Stimulated activated CD4-positive, alpha-beta T cell treated with anti-CD3 and anti-CD28 coated beads, Interleukin-2, amount 100 ng/mL, for 24 hours (primary cell): Measurements from ENCODE around the gene STK38L.
"Not testable (repeated sequence)": the region's sequence is repeated elsewhere in the genome, so short reads cannot be mapped to it uniquely, and the experiment has no call there.

ENCODE experiments used
- DNase-seq, 2 donors: peaks; one replicate each; pipeline ENCODE4 v3.0.0-alpha.2; 2020

Gene STK38L

DNA sequence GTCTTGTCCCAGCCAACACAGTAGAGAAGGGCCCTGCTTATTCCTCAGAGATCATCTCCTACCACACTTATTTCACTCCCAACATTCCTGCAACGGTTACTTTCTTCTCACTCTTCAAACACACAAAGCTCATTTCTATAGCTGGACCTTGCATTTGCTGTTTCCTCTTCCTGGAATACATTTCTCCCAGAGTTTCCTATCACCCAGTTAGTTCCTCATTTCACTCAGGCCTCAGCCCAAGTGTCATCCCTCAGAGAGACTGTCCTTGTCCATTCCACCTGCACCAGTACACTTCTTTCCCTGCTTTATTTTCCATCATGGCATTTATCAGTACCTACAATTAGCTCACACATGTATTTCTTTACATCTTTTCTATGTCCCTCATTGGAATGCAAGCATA, 14.7 kb upstream of the STK38L start:
- DNase-seq, result no peak

DNA sequence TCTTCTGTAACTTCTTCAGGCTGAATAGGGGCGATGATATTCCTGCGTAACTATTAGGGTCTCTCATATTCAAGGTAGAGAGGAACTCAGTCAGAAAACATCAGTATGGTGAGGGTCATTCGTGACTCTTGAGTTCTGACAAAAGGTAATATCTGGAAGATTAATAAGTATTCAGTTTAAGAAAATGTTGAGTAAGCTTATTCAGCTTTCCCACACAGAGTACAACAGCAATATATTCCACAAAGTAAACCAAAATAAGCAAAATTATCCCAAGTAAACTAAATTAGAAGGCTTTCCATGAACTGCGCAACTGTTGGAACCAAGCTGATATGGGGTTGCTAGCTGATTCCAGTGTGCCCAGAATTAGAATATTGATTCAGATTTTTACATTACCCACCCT, 12.7 kb upstream of the STK38L start:
- not testable (repeated sequence) for DNase-seq

DNA sequence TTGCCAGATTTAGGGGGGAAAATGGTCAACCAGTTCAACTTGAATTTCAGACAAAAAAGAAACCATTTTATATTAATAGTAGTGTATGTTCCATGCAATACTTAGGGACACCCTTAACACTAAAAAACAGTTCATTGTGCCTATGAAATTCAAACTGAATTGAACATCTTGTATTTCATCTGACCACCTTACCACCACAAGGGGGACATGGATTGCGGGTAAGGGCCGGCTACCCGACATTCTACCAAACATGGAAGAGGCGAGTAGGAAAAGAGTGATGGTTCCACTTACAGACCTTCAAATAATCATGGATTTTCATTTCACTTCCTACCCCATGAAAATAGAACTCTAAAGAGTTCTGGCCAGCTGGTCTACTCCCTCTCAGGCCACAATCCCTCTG, 10.3 kb upstream of the STK38L start:
- DNase-seq, result no peak

DNA sequence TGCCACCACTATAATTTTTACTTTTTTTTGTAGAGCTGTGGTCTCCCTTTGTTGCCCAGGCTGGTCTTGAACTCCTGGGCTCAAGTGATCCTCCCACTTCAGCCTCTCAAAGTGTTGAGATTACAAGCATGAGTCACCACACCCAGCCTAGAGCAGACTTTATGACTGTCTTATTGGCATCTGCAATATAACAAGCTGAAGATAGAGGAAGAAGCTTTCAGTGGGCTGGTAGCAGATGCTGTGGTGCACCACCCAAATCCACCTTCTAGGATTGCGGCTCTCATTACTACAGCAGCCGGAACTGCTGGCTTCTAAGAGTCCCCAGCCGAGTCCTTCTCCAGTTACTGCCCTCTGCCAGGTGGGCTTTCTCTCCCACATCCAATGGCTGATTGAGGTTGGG, 7.6 kb upstream of the STK38L start:
- no peak for DNase-seq

DNA sequence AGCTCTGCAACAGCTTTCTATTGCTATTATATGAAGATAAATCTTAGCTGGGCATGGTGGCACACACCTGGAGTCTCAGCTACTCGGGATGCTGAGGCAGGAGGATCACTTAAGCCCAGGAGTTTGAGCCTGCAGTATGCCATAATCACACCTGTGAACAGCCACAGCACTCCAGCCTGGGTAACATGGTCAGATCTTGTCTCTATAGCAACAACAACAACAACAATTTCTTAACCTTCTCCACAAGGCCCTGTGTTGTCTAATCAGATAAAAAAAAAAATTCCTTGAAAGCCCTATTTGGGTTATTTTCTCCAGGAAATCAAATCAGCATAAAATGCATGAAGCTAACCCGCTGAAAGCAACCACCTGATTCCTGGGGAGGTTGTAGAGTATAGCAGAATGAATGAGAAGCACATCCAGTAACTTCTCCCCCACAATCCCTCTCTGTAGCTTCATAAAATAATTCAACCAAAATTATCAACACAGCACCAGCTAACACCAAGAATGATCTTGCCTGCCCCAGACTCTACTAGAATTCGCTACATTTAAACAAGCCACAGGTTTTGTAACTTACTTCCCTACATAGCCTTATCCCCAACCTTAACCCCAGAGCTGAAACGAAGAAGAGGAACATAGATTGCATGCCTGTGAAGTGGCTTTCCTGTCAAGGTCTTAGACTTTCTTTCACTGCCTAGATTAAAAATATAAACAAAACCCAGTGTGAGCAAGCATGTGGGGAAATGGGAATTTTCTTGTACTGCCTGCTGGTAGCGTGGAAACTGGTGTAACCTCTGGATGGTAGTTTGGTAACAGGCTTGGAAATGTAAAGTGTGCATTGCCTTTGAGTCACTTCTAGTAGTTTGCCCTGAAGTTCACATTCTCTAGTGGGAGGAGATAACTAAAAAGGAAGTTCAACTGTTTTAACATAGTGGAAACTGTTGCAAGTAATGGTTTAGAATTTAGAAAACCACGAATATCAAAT, 6.0 kb upstream of the STK38L start:
- DNase-seq, result no peak

DNA sequence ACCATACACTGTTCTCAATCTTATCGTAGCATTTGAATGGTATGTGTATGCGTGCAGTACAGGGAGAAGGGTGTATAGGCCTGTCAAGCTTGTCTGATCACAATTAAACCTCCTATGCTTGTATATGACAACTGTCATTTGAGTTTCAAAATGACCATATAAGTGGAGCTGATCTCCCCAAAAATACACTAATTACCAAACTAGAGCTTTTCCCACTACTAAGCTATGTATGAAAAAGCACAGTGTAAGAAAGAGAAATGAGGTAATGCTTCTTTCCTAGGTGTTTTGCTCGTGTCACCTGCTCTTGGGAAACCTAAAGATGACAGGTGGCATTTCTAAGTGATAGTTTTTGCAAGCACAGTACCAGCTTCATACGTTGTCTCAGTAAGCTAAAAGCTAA, 1.1 kb upstream of the STK38L start:
- no peak for DNase-seq

DNA sequence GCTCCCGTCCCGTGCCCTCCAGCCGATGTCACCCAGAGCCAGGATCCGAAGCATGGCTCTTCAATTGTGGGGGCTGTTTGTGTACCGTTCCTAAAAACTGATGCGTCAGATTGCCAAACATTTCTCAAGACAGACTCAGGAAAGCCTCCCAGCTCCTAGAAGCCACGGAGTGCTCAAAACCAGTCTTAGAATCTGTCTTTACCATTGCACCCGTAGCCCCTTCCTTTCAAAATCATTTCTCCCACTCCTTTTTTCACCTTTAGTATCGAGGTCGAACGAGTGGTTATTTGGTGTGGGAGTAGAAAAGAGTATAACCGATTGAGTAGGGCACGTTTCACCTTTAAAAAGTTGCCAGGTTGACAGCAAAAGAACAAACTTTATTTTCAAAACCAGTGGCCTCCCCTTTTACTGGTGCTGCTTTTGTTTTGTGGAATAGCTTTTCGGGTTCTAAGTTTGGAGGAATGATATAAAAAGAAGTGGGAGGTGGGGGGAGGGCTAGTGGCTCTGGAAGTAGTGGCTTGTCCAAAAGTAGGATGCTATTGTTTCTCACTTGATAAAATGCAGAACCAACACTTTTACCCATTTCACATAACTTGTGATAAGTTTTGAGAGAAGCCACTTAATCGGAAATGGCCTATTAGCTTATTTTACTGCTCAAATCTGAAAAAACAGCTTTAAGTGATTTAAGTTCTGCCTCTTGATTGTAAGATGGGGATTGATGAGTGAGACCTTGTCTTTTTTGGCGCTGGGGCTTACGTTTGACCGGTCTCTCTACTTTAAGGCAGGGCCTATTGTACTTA, 803 bp downstream of the STK38L start:
- no peak for DNase-seq

DNA sequence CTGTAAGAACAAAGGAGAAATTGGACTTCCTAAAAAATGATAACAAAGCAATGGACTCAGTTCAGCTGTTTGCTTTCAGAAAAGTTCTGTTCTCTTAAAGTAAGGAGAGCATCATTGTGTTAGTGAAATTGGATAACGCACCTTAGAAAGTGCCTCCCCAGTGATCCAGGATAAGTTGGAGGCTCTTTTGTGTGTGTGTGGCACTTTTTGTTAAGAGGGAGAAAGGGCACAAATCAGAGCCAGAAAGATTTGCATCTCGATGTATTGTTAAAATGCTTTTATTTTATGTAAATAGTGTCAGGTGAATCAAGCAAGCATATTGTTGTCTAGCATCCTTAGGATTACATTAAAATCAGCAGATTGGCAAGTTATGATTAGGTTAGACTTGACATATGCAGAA, 2.1 kb downstream of the STK38L start:
- no peak for DNase-seq

DNA sequence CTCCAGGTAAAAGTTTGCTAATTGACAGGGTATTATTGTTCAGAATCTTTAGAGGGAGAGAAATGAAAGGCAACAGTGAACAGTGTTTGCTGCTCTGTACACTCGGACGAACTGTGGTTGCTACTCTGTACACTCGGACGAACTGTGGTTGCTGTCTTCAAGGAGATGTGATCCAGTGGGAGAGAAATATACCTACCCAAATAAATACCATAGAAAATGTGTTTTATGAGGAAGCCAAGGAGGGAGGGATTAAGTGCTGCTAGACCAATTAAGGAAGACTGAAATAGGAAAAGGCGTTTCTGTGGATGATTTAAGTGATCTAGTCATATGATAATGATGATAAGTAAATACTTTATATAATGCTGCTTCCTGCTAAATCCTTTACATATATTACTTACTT, 2.7 kb downstream of the STK38L start:
- no peak for DNase-seq

DNA sequence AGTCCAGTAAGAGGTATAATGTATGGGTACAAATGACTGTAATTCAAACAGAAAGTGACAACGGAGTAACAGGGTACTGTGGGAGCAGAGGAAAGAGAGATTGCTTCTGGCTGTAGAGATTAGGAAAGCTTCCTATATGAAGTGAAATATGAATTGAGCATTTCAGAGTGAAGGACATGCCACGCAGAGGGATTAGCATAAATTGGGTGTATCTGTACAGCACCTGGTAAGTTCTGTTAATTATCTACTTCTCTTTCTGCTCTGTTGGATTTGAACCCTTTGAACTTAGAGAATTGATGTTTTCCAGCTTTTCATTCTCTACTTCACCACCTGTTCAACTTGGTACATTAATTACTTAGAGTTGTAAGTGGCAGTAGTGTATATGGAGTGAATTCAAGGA, 8.8 kb downstream of the STK38L start:
- DNase-seq, result no peak

DNA sequence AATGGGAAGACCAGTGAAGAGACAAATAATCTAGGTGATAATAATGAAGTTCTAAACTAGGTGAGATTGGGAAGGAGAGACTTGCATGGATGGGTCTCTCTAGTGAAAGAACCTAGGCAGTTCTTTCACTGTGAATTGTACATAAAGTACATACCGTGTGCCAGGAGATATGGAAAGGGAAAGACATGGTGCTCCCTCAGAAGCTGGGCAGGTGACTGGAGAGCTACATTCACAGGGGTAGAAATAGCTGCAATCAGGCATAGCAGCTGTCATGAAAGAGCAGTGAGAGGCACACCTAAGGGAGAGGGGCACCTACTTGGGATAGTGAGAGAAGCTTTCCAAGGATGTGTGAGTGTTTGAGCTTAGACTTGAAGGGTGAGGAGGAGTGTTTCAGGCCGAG, 9.3 kb downstream of the STK38L start:
- DNase-seq, result no peak

DNA sequence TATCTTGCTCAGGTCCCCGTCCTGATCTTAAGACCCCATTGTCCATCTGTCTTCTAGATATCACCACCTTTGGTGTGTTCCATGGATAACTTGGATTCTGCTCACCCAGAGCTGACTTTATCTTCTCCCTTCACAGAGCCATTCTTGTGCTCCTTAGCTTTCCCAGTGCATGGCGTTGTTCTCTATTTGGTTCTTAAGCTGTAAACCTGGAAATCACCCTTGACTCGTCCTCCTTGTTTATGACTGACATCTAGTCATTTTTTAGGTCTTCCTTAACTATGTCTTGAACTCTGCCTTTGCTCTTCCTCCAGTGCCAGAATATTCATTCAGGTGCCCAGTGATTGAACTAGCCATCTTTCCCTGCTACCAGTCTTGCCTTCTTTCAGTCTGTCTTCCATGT, 11.7 kb downstream of the STK38L start:
- no peak for DNase-seq

DNA sequence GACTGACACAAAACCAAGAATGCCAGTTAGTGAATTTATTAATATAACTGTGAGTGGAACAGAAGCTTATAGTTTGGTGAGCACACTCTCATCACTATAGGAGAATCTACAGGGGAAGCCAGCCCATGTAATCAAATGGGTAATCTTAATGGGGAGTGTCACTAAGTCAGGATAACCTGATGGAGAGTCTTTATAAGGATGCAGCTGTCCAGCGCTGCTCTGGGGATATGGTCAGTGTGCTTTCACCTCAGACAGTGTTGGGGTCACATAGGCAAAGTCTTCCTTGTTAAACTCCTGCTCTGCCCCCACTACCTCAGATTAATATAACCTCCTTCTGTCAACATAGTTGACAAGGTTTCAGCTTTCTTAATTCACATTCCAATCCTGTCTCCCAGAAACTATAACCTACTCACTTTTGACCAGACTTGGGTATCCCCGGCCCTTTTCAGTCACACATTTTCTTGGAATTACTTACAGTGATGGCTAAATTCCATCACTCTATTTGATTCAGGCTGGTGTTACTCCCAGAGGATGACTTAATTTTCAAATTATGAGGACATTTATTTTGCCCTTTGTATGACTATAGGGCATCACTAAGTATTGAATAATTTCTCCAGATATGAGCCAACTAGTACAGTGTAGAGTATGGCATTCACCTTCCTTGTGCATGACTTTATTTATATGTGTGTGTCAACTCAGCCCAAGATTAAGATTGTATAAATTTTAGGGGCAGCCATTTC, 13.2 kb downstream of the STK38L start:
- no peak for DNase-seq

DNA sequence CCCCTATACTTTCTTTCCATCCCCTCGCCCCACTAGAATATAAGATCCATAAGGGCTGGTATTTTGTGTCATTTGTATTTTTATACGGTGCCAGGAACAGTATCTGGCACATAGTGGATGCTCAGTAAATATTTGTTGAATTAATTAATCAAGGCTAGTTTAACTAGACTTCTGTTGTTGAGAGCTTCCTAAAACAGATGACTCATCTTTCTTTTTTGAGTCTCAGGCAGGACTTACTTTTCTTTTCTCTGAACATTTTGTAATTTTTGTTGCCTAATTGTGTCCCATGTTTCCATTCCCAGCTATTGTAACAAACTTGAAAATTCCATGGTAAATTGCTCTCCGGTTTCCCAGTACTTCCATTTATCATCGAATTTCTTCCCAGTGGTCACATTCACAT, 16.7 kb downstream of the STK38L start:
- no peak for DNase-seq

DNA sequence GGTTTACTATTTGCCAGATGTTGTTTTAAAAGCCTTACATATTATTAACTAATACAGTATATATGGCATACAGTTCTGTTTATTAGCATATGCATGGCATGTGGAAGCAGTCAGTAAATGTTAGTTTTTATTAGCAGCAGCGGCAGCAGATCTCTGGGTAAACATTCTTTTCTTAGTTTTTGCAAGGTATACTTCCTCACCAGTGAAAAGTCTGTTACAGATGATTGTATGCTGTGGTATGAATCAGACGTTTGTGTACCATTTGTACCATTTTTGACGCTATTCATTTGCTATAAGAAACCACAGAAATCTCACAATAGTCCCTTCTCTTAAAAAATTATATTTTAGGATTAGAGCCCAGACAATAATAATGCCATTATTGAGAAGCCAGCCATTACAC, 17.8 kb downstream of the STK38L start:
- no peak for DNase-seq

DNA sequence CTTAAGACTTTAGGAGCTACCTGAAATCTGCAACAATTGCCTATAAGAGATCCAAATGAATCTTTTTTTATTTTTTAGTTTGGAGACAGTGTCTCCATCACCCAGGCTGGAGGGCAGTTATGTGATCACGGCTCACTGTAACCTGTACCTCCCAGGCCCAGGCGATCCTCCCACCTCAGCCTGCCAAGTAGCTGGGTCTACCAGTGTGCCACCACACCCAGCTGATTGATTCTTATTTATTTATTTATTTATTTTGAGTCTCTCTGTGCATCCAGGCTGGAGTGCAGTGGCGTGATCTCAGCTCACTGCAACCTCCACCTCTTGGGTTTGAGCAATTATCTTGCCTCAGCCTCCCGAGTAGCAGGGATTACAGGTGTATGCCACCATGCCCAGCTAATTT, 26.1 kb downstream of the STK38L start:
- no peak for DNase-seq

DNA sequence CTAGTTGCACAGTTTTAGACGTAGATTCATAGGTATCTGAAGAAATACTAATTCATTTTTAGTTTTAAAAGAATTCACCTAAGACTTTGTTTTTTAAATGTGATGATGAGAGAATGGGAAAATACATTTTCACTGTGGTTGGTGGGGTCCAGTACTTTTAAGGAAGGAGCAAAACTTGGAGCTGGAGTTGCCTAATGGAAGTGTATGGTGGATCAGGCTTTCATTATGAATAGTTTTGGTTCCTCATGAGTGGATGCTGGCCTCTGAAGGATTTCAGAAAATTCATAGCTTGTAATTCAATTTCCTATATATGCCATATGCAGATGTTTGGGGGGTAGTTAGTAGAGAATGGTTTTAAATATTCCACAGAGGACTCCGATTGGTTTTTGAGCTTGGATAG, 27.1 kb downstream of the STK38L start:
- DNase-seq, result no peak

DNA sequence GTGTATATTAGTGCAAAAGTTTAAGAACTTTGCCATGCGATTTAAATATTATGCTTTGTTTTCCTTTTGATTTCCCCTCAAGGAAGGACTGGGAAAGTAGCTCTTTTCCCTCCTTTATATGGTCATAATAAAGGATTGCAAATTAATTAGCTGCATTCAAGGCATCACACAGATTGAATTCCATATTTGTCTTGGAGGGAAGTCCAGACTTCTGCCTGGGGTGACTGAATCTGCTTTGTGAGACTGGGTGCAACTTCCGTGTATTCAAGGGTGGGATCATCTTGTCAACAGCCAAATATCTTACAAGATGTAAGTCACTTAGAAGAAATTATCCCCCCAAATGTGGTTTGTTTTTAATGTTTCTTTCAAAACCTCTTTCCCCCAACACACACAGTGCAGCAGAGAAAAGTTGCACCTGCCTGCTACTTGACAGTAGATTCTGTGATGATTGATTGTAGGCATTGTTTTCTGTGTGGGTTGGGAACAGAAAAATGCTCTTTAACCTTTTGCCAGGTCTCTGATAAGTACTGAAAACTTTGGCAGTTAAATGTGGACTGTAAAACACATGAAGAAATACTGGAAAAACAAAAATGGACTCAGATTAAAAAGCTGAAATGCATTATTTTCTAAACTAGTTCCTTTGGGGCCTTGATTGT, 28.4 kb downstream of the STK38L start:
- no peak for DNase-seq

DNA sequence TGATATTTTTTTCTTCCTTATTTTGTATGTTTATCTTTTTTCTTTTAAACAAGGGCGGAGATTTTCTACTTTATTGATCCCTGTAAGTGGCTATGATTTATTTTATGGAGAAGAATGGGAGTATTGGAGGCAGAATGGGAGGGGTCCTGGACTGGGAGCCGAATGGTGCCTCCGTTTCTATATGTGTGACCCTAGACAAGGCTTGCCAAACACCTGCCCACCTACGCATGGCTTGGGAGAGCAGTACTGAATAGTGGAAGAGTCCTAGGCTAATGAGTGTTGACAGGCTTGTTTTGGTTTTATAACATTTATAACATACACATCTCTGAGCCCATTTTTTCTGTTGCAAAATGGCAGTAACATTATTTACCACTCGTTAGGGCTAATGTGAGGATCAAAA, 29.0 kb downstream of the STK38L start:
- no peak for DNase-seq

DNA sequence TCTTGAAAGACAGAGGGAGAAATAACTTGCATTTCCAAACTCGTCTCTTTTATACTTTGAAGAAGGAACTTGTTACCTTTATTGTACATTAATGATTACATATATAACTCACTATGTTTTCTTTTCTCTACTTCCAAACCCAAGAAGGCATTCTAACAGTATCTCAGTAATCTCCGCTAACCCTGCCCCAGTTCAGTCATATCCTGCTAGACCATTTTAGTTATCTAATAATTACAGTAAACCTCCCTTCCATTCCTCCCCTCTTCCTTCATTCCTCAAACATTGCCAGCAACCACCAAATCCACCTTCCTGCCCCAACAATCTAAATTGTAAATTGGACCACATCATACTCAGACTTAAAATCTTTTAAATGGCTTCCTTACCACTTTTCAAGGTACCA, 30.6 kb downstream of the STK38L start:
- DNase-seq, result no peak

DNA sequence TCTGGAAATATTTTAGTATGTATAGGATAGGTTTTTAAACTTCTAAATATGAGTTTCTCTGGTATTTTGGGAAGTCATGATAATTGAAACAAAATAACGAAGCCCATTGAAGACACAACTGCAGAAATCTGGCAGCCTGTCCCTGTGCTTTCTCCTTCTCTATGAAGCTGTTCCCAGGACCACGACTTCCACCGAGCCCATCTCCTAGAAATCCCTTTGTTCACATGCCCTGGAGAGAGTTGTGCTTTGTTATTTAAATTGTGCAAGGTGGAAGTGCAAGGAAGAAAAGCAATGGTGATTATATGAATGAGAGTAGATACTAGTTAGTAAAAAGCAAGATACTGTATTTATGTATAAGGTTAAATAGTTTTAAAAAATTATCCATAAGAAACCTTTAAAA, 32.2 kb downstream of the STK38L start:
- DNase-seq, result no peak

DNA sequence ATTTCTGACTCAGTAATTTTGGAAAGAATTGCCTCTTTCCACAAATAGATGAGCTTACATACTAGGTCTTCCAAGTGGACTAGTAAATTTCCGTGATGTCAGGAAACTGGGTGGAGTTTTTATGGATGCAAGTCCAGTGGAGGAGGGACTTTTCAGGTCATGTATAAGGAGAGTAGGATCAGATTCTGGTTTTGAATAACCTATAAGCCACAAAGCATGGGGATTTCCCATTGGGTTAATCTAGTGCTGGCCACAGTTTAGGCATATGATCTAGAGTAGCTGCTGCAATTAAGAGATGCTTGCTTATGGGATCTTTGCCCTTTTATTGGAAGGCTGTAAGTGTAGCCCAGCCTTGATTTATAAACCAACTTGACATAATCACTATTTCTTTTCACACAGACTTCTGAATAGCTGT, 33.8 kb downstream of the STK38L start:
- DNase-seq, result no peak

DNA sequence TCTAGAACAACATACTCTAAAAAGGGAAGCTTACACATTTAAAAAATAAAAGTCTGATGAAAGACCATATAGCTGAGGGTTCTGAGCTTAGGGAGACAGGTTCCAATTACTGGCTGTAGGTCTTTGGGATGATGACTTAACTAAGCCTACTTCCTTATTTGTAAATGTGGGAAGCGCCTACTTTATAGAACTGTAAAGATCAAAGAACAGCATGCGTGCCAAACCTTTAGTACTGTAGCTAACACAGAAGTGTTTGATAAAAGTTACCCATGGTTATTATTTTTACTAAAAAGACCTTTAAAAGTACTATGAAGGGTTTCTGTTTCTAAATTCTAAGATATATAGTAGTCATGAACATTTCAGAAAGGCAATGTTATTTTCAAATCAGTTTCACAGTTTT, 35.7 kb downstream of the STK38L start:
- DNase-seq, result no peak
